CD4-positive, alpha-beta T cell treated with Interleukin-17A for 1 hour (primary cell): ENCODE data around the gene SOX15.

ENCODE experiments used
- DNase-seq: peaks from one replicate; pipeline ENCODE4 v3.0.0-alpha.2; 2020

SOX15 gene

DNA sequence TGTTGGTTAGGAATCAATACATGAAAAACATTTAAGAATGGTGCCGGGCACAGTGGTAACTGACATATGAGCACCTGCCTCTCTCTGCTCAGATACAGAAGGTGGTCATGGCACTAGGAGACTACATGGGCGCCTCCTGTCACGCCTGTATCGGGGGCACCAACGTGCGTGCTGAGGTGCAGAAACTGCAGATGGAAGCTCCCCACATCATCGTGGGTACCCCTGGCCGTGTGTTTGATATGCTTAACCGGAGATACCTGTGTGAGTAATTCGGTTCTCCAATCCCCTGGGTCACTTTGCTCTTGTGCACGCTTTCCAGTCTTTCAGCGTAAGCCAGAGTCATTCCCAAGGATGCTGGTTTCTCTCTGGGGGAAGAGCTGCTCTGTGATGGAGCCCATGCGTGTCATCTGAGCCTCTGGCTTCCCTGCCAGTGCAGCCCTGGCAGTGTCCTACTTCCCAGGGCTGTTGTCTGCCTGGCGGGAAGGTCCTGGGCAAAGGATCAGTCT lies 13.4 kb downstream of the SOX15 start:
- DNase-seq, result peak; percentile 25

DNA sequence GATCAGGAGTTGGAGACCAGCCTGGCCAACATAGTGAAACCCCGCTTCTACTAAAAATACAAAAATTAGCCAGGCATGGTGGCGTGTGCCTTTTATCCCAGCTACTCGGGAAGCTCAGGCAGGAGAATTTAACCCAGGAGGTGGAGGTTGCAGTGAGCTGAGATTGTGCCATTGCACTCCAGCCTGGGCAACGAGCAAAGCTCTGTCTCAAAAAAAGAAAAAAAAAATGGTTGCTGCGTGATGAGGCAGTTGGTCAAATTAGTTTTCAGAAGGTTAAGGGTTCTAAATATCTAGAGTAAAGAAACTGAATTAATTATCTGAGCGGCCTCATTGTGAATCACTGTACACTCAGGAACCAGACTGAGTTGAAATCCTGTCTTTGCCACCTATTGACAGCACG lies 13.9 kb downstream of the SOX15 start:
- DNase-seq, result no peak

DNA sequence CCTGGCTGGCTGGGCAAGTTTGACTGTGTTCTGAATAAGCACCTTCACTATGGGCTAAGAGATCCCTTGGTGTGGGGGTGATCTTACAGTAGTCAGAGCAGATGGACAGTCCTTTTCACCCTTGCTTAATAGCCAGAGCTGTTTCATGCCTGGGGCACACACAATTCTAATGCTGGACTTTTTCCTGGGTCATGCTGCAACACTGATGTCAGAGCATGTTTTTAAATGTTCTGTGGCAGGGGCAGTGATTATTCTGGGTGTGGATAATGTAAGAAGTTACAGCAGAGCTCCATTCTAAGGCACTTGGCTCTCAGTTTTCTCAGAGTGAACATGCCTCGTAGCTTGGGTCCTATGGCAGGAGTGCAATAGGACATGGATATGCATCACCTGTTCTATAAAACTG lies 14.4 kb downstream of the SOX15 start:
- no peak for DNase-seq

DNA sequence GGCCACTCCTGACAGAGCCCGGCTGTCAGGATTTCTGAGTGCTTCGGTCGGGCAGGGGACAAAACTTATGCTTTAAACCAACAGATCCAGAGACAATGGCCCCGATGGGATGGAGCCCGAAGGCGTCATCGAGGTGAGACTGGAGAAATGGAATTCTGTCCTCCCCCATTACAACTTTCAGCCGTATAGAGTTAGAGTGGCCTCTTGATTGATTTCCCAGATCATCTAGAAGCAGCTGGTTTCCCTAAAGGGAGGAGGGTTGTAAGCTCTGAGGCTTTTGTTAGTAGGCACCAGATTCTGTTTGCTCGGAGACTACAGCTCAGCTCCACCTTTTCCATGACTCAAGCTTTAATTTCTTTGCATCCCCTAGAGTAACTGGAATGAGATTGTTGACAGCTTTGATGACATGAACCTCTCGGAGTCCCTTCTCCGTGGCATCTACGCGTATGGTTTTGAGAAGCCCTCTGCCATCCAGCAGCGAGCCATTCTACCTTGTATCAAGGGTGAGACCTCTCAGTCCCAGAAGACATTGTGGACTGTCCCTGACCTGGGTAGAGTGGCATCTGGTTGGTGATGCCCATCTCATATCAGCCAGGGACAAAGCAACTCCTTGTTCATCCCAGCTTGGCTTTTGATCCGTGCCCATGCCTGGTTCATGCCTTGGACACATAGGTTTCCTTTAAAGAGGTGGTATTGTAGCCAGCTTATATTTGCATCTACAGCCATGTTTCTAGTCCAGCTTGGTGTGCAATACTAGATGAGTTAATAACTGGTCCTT lies 15.5 kb downstream of the SOX15 start:
- peak; percentile 23 for DNase-seq

DNA sequence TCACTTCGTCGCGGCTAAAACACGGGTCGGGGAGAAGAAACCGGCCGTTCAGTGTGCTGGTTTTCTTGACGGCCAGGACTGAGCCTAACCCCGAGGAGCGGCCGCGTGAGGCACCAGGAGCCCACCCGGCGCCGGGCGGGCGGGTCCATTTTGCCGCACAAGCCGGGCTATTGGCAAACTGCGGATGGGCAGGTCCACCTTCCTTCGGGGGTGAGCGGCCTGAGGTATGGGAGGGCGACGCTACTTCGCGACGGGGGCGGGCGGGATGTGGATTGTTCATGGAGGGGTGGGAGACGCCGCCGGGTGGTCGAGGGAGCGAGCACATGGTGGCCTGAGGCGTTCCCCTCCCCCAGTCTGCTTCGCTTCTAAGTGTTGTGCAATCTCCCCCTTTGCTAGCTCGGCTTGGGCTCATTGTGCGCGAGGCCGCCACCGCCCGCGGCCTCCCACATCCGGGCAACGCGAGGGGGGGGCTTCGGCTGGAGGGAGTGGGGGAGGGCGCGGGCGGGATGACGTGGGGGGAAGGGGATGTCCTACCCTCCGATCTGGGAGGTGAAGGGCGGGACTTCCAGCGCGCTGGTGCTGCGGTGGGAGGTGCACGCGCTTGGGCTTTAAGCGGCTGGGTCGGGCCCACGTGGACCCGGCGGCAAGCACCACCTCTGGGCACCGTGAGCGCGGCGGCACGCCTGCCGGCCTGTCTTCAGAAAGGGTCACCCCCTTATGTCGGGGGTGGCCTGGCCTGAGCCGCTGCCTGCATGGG lies 16.4 kb downstream of the SOX15 start:
- DNase-seq, result peak; percentile 95

DNA sequence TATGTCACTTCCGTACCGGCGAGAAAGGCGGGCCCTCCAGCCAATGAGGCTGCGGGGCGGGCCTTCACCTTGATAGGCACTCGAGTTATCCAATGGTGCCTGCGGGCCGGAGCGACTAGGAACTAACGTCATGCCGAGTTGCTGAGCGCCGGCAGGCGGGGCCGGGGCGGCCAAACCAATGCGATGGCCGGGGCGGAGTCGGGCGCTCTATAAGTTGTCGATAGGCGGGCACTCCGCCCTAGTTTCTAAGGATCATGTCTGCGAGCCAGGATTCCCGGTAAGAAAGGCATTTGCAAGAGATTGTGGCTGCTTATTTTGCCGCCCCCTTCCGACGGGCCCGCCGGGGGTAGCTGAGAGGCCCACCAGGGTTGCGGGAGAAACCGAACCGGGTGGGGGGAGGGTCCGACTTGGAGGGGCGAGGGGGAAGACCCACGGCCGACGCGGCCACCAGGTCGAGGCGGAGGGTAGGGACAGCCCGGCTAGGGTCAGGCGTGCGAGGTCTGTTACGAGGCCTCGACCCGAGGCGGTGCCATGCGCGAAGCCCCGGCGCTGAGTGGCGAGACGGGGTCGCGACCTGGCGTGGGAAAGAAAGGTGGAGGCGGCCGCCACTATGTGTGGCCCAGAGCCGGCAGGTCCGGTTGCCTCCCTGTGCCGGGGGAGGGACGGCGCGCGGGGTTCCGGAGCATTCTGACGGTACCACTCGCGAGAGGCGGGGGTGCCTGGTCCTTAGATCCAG lies 17.1 kb downstream of the SOX15 start:
- DNase-seq, result peak; percentile 100

DNA sequence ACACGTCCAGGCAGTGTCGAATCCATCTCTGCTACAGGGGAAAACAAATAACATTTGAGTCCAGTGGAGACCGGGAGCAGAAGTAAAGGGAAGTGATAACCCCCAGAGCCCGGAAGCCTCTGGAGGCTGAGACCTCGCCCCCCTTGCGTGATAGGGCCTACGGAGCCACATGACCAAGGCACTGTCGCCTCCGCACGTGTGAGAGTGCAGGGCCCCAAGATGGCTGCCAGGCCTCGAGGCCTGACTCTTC lies 17.6 kb downstream of the SOX15 start:
- no peak for DNase-seq

DNA sequence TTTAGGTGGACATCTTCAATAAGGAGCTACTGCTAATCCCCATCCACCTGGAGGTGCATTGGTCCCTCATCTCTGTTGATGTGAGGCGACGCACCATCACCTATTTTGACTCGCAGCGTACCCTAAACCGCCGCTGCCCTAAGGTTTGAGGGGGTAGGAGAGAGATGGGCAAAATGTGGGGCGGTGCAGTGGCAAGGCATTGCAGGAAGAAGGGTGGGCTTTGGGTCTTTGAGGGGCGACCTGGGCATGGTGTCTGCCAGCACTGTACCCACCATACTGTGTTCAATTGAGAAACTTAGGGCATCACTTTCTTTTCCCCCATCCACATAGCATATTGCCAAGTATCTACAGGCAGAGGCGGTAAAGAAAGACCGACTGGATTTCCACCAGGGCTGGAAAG lies 19.5 kb downstream of the SOX15 start:
- DNase-seq, result no peak

DNA sequence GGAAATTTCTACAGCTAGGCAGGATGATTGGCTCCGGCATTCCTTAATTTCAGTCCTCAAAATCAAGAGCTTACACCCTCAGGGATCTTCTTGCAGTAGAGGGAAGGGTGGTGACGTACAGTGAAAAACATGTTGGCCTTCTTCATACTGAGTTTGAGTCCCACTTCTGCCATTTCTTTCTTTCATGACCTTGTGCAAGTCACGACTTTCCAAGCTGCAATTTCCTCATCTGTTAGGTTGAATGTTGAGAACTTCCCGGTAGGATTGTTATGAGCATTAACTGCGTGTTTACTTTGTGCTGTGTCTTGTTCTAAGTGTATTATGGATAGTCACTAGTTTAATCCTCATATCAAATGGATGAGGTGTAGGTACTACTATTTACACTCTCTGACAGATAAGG lies 20.3 kb downstream of the SOX15 start:
- DNase-seq, result no peak

DNA sequence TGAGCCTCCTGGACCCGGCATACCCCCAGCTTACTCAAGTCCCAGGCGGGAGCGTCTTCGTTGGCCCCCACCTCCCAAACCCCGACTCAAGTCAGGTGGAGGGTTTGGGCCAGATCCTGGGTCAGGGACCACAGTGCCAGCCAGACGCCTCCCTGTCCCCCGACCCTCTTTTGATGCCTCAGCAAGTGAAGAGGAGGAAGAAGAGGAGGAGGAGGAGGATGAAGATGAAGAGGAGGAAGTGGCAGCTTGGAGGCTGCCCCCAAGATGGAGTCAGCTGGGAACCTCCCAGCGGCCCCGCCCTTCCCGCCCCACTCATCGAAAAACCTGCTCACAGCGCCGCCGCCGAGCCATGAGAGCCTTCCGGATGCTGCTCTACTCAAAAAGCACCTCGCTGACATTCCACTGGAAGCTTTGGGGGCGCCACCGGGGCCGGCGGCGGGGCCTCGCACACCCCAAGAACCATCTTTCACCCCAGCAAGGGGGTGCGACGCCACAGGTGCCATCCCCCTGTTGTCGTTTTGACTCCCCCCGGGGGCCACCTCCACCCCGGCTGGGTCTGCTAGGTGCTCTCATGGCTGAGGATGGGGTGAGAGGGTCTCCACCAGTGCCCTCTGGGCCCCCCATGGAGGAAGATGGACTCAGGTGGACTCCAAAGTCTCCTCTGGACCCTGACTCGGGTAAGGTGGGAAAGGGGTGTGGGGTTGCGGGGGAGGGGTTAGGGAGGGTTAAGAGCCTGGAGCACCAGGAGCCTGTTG lies 26.6 kb downstream of the SOX15 start:
- no peak for DNase-seq

DNA sequence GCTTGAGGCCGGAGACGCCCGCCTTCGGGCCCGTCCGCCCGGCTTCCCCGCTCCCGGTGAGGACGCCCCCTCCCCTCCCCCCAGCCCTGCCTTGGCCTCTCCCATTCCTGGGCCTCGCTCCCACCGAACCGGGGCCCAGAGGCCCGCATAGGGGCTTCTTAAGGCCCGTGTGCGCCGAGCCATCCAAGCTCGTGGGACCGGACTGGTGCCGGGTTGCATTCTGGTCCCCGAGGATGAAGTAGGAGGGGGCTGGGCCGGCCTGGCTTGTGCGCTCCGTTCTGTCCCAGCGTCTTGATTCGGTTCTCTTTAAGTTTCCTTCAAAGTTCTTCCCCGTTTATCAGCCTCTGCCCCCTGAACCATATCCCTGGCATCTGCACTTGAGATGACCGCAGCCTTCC lies 27.7 kb downstream of the SOX15 start:
- DNase-seq, result no peak

DNA sequence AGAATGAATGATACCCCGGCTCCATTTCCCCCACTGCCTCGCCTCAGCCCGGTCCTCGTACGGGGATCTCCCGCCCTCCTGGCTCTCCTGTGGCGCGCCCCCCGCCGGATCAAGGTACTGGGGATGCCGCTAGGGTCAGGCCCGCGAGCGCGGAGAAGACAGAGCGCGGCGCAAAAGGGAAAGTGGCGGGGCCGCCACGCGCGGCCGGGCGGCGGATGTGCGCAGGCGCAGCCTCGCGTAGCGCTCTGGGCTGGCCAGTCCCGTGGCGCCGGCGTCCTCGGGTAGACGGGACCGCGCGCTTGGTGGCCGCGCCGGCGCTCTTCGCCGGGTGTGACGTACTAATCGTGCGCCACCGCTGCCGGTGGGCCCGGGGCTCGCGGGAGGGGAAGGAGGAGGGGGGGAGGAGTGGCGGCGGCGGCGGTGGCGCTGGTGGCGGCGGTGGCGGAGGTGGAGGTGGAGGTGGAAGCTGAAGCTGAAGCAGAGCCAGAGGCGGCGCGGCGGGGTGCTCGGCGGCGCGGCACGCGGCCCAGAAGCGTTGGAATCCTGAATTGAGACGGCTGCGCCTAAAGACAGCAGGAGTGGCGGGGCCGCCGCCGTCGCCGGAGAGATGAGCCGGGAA lies 28.2 kb downstream of the SOX15 start, which contains the start of gene SENP3:
Gene SENP3, plus strand, starts transcription at position 331 of the 619 bp plus-strand sequence. CDS start 1,158 bp downstream, outside the sequence.
- DNase-seq, result peak; percentile 94

DNA sequence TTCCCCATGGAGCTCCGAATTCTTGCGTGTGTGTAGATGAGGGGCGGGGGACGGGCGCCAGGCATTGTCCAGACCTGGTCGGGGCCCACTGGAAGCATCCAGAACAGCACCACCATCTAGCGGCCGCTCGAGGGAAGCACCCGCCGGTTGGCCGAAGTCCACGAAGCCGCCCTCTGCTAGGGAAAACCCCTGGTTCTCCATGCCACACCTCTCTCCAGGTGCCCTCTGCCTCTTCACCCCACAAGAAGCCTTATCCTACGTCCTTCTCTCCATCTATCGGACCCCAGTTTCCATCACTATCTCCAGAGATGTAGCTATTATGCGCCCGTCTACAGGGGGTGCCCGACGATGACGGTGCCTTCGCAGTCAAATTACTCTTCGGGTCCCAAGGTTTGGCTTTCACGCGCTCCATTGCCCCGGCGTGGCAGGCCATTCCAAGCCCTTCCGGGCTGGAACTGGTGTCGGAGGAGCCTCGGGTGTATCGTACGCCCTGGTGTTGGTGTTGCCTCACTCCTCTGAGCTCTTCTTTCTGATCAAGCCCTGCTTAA lies 28.8 kb downstream of the SOX15 start:
- DNase-seq, result peak; percentile 87

DNA sequence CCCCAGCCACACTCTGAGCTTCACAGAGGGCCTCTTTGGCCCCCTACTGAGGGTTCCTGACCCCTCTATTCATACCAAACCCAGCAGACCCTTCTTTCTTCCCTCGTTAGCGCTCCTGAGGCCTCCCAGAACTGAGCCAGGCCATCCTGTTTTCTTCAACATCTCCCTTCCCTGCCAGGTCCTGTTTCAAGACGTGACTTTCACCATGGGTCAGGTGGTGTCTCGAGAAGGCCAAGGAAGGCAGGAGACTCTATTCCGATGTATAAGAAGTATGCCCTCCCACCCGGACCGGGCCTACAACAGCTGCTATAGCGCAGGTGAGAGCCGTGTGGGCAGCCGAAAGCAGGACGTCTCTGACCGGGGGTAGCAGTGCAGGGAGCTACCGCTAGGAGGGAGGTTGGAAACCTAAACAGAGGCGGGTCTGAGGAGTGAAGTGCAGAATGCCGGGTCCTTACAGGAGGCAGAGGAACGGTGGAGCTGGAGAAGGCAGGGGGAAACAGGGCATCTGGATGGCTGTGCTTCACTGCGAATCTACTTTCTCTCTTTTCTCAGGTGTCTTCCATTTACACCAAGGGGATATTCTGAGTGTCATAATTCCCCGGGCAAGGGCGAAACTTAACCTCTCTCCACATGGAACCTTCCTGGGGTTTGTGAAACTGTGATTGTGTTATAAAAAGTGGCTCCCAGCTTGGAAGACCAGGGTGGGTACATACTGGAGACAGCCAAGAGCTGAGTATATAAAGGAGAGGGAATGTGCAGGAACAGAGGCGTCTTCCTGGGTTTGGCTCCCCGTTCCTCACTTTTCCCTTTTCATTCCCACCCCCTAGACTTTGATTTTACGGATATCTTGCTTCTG lies 29.5 kb downstream of the SOX15 start:
- peak; percentile 67 for DNase-seq

DNA sequence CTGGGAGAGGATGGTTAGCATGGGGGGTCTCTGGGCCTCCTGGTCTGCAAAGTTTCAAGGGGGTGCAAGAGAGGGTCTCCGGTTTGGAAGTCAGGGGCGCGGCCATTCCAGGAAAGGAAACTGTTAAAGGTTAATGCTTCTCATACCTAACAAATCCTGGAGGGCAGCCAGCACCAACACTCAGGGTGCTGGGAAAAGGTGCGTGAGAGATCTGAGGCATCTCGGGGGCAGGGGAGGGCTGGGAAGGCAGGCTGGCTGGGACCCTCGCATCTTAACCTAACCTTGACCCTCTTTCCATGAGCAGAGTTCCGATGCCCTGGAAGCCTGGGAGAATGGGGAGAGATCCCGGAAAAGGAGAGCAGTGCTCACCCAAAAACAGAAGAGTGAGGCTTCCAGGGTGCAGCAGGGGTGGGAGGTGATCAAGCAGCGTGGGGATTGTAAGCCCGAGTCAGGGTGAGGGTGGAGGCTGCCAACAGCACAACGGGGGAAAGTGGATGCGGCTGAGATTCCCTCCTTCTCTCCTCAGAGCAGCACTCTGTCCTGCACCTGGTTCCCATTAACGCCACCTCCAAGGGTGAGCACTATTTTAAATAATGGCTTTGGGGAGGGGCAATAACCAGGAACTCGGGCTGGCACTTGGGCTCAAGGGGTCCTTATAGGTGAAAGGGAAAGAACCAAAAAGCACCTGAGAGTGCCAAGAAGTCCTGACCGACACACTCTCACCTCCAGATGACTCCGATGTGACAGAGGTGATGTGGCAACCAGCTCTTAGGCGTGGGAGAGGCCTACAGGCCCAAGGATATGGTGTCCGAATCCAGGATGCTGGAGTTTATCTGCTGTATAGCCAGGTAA lies 30.3 kb downstream of the SOX15 start:
- no peak for DNase-seq

DNA sequence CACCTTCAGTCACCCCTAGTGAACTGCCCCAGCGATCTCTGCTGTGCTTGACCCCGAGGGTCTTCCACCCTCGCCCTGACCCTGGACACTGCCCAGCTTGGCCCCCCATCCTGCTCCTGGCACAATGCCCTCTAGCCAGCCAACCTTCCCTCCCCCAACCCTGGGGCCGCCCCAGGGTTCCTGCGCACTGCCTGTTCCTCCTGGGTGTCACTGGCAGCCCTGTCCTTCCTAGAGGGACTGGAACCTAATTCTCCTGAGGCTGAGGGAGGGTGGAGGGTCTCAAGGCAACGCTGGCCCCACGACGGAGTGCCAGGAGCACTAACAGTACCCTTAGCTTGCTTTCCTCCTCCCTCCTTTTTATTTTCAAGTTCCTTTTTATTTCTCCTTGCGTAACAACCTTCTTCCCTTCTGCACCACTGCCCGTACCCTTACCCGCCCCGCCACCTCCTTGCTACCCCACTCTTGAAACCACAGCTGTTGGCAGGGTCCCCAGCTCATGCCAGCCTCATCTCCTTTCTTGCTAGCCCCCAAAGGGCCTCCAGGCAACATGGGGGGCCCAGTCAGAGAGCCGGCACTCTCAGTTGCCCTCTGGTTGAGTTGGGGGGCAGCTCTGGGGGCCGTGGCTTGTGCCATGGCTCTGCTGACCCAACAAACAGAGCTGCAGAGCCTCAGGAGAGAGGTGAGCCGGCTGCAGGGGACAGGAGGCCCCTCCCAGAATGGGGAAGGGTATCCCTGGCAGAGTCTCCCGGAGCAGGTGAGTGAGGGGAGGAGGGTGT lies 31.2 kb downstream of the SOX15 start, which contains the start of gene TNFSF13:
Gene TNFSF13, plus strand, starts transcription at position 207 of the 776 bp plus-strand sequence. Its CDS starts 290 bp downstream, at position 497.
- DNase-seq, result no peak

DNA sequence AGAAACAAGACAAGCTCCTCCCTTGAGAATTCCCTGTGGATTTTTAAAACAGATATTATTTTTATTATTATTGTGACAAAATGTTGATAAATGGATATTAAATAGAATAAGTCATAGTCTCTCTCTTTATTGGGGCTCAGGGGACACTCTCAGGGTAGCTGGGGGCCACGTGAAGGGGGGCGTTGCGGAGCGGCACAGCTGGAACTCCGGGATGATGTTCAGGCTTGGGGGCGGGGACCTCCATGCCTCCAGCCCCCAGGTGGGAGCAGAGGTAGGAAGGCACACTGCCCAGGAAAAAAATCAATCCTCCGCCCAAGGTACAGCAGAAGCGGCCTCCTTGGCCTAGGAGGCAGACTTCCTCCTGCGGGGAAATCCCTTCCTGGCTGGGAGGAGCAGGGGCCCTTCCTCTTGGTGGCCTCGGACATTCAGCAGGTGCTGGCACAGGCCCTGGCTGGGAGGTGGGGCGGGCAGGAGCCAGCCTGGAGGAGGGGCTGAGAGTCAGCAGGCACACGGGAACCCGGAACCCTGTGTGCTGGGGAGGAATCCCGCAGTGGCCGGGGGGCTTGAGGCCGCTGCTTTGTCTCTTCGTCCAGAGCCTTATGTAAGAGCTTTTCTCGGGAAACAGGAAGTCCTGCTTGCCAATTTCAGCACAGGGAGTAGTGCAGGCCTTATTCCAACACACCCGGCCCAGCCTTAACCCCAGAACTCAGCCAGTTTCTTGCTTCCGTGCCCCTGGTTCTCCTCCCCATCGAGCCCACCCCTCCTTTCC lies 31.9 kb downstream of the SOX15 start:
- DNase-seq, result peak; percentile 31

DNA sequence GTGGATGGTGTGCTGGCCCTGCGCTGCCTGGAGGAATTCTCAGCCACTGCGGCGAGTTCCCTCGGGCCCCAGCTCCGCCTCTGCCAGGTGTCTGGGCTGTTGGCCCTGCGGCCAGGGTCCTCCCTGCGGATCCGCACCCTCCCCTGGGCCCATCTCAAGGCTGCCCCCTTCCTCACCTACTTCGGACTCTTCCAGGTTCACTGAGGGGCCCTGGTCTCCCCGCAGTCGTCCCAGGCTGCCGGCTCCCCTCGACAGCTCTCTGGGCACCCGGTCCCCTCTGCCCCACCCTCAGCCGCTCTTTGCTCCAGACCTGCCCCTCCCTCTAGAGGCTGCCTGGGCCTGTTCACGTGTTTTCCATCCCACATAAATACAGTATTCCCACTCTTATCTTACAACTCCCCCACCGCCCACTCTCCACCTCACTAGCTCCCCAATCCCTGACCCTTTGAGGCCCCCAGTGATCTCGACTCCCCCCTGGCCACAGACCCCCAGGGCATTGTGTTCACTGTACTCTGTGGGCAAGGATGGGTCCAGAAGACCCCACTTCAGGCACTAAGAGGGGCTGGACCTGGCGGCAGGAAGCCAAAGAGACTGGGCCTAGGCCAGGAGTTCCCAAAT lies 32.6 kb downstream of the SOX15 start:
- DNase-seq, result no peak
